ELF-1 (cell line): ENCODE data around the gene MAGEA6.
"Not testable (repeated sequence)": the region's sequence is repeated elsewhere in the genome, so short reads cannot be mapped to it uniquely, and the experiment has no call there.

Experiments used
- DNase-seq: peaks from one replicate; pipeline ENCODE4 v3.0.0-alpha.2; 2016; ENCODE audit warnings: low read depth, low spot score

Gene MAGEA6

GRCh38 chrX:152769549-152770289 lies at the start of gene MAGEA6:
Gene MAGEA6, minus strand, starts transcription at chrX:152769689. Its CDS starts 2,039 bp downstream, at chrX:152767650.
- DNase-seq: not testable (repeated sequence)

GRCh38 chrX:152819266-152819665 lies 49.8 kb upstream of the MAGEA6 start:
- no peak for DNase-seq

- no peak for DNase-seq
Measured at GRCh38 chrX:152818356-152818755, 48.9 kb upstream of the MAGEA6 start.

- DNase-seq: peak; percentile 32
Measured at GRCh38 chrX:152817078-152817764, 47.7 kb upstream of the MAGEA6 start.

- DNase-seq: no peak
Measured at GRCh38 chrX:152814048-152814447, 44.6 kb upstream of the MAGEA6 start.

- no peak for DNase-seq
Measured at GRCh38 chrX:152813206-152813605, 43.7 kb upstream of the MAGEA6 start.

- DNase-seq: peak; percentile 40
Measured at GRCh38 chrX:152810403-152810802, 40.9 kb upstream of the MAGEA6 start.

- no peak for DNase-seq
Measured at GRCh38 chrX:152806035-152806434, 36.5 kb upstream of the MAGEA6 start.

GRCh38 chrX:152798945-152799344 lies 29.5 kb upstream of the MAGEA6 start:
- no peak for DNase-seq

GRCh38 chrX:152787062-152787461 lies 17.6 kb upstream of the MAGEA6 start:
- DNase-seq: not testable (repeated sequence)

- DNase-seq: not testable (repeated sequence)
Measured at GRCh38 chrX:152766562-152766961, 2.9 kb downstream of the MAGEA6 start.

GRCh38 chrX:152761582-152761981 lies 7.9 kb downstream of the MAGEA6 start:
- not testable (repeated sequence) for DNase-seq

- not testable (repeated sequence) for DNase-seq
Measured at GRCh38 chrX:152759544-152759943, 9.9 kb downstream of the MAGEA6 start.

- DNase-seq: not testable (repeated sequence)
Measured at GRCh38 chrX:152758918-152759317, 10.6 kb downstream of the MAGEA6 start, which contains the start of gene CSAG3. Gene CSAG3, plus strand, starts transcription at chrX:152759218.

GRCh38 chrX:152754871-152755270 lies 14.6 kb downstream of the MAGEA6 start:
- not testable (repeated sequence) for DNase-seq

- not testable (repeated sequence) for DNase-seq
Measured at GRCh38 chrX:152753686-152754650, 15.5 kb downstream of the MAGEA6 start, which contains the start of gene MAGEA2. Gene MAGEA2, minus strand, starts transcription at chrX:152753842. Its CDS starts 2,479 bp downstream, at chrX:152751363.

GRCh38 chrX:152738560-152738959 lies 30.9 kb downstream of the MAGEA6 start:
- no peak for DNase-seq

GRCh38 chrX:152736528-152736927 lies 33.0 kb downstream of the MAGEA6 start:
- DNase-seq: not testable (repeated sequence)

GRCh38 chrX:152735860-152736511 lies 33.5 kb downstream of the MAGEA6 start:
- no peak for DNase-seq

GRCh38 chrX:152735101-152735500 lies 34.4 kb downstream of the MAGEA6 start:
- no peak for DNase-seq
